Measurements from ENCODE around the gene SOCS6.

The SOCS6 gene

GRCh38 chr18:70322928-70323327, 34.1 kb downstream of the SOCS6 start:
- H3K4me3 ChIP-seq (ENCODE audit: low read length), result no peak overlapping the region
- peak; percentile 95 for DNase-seq (ENCODE audit: low read depth)
- TF ChIP-seq CTCF (conservative IDR thresholded peaks at IDR 0.05; ENCODE audit: low read depth, low read length), result no peak

- DNase-seq (ENCODE audit: low read depth), result no peak
- TF ChIP-seq CTCF (conservative IDR thresholded peaks at IDR 0.05; ENCODE audit: low read depth, low read length), result no peak
- H3K4me3 ChIP-seq (ENCODE audit: low read length), result no peak overlapping the region
Measured at GRCh38 chr18:70324897-70325296, 36.1 kb downstream of the SOCS6 start.

GRCh38 chr18:70326255-70326654, 37.4 kb downstream of the SOCS6 start:
- TF ChIP-seq CTCF (conservative IDR thresholded peaks at IDR 0.05; ENCODE audit: low read depth, low read length), result no peak
- no peak overlapping the region for H3K4me3 ChIP-seq (ENCODE audit: low read length)
- no peak for DNase-seq (ENCODE audit: low read depth)

GRCh38 chr18:70328169-70328568, 39.3 kb downstream of the SOCS6 start:
- DNase-seq (ENCODE audit: low read depth), result no peak
- no peak for TF ChIP-seq CTCF (conservative IDR thresholded peaks at IDR 0.05; ENCODE audit: low read depth, low read length)
- H3K4me3 ChIP-seq (ENCODE audit: low read length), result no peak overlapping the region

- no peak overlapping the region for H3K4me3 ChIP-seq (ENCODE audit: low read length)
- DNase-seq (ENCODE audit: low read depth), result no peak
- no peak for TF ChIP-seq CTCF (conservative IDR thresholded peaks at IDR 0.05; ENCODE audit: low read depth, low read length)
Measured at GRCh38 chr18:70329071-70329470, 40.2 kb downstream of the SOCS6 start.

GRCh38 chr18:70330887-70331286, 42.0 kb downstream of the SOCS6 start:
- no peak for TF ChIP-seq CTCF (conservative IDR thresholded peaks at IDR 0.05; ENCODE audit: low read depth, low read length)
- H3K4me3 ChIP-seq (ENCODE audit: low read length), result no peak overlapping the region
- DNase-seq (ENCODE audit: low read depth), result no peak

GRCh38 chr18:70331456-70332097, 42.7 kb downstream of the SOCS6 start:
- no peak for DNase-seq (ENCODE audit: low read depth)
- no peak for TF ChIP-seq CTCF (conservative IDR thresholded peaks at IDR 0.05; ENCODE audit: low read depth, low read length)

More at GRCh38 chr18:70331456-70332097, 42.7 kb downstream of the SOCS6 start:
- H3K4me3 ChIP-seq (ENCODE audit: low read length), result no peak overlapping the region
